NAMALWA (cell line): ENCODE data around the gene APOB.

Source experiments
- DNase-seq: peaks from one replicate; pipeline ENCODE4 v3.0.0-alpha.2; 2015; ENCODE audit warnings: low spot score

Gene APOB

GRCh38 chr2:21005111-21005699 lies 38.7 kb downstream of the APOB start:
- no peak for DNase-seq

DNA sequence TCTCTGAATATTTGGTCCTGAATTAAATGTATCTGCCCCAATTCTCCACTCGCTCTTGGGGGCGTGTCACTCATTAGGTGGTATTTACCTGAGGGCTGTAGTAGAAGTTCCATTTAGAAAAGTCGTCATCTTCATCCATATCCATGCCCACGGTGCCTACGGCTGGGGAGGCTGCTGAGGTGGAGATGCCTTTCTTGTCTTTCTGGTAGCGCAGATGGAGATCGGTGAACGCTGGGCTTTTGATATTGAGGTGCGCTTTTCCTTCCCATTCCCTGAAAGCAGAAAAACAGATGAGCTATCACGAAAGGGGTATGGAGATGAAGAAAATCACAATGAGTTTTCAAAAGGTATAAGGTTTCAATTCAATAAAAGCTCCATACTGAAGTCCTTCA lies 39.7 kb downstream of the APOB start:
- no peak for DNase-seq

DNA sequence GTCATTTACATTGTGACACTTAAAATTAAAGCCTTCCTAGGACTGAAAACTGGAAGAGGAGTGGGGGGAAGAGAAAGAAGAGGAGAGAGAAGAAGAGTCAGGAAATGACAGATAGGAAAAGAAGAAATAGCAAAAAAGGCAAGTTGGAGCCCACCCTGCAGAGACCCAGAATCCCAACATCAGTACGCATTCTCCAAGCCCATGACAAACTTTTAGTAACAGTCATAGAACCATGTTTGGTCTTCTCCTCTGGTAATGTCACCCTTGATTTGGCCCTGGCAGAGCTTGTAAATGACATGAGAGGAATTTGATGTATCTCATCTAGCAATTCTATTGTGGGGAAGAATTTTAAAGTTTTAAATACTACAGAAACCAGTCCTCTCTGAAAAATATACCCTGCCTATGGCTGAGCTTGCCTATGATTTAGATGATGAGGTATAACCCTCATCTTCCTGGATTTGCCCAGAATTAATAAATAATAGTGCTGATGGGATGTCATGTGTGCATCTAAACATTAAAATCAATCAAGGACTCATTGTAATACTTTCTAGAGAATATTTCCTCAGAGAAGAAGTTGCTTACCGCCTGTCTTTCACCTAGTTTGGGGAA lies 40.2 kb downstream of the APOB start:
- DNase-seq: no peak

DNA sequence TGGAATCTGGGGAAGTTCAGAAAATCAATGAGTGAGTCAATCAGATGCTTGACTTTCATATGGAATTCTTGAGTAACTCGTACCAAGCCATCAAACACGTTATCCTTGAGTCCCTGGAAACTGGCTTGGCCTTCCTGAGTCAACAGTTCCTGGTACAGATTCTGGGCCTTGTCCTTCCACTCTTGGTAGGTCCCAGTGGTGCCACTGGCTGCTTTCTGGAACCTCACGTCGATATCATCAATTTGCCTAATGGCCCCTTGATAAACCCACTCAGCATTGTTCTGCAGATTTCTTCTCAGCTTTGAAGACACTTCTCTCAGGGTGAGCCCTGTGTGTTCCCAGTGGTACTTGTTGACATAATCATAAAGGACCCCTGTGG lies 41.1 kb downstream of the APOB start:
- DNase-seq: no peak

DNA sequence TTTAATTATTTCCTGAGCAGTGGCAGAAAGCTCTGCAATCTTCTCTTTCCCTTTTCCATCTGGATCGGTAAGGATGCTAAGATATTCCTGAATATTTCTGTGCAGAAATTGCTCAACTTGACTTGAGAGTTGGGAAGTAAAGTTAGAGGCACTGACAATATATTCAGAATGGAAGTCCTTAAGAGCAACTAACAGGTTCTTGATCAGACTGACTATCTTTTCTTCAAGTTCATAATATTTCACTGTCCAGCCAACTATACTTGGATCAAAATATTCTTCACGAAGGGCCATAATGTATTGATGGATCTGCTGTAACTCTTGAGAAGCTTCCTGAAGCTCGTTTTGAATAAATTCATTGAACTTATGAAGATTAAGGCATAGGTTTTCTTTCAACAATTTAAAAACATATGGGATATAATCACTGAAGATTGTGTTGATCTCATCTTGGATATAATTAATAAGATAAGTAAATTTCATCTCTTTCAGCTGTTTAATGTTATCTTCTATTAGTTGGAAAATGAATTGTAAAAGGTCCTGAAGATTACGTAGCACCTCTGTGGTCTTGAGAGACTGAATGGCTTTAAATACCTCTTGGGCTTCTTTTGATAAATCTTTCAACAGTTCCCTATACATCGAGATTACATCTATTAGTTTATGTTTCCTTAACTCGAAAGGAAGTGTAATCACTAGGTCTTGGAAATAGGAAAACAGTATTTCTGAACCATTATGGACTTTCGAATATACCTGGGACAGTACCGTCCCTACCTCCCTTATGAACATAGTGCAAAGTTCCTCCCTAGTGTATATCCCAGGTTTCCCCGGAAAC lies 41.7 kb downstream of the APOB start:
- no peak for DNase-seq

DNA sequence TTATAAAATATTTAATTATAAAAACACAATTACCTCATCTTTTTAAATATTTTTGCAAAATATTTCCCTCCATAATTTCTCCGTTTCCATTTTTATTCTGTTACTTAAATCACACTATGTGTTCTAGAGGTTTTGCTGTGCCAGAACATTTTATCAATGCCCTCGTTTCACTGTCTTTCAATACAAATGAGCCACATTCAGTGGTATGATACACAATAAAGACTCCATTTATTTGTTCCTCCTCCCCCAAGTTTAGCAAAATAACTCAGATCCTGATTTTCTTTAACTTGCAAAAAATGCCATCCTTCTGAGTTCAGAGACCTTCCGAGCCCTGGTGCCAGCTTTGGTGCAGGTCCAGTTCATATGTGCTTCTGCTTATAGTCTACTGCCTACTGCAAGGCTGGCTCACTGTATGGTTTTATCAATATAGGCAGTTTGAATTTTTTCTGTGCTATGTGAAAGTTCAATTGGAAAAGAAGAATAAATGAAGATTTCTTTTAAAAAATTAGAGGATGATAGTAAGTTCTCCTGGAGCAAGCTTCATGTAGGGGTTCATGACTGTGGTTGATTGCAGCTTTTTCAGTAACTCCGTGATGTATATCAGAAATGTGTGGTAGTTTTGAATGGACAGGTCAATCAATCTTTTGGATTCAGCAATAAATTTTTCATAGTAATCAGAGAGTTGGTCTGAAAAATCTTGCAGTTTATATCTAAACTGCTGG lies 42.5 kb downstream of the APOB start:
- DNase-seq: no peak

DNA sequence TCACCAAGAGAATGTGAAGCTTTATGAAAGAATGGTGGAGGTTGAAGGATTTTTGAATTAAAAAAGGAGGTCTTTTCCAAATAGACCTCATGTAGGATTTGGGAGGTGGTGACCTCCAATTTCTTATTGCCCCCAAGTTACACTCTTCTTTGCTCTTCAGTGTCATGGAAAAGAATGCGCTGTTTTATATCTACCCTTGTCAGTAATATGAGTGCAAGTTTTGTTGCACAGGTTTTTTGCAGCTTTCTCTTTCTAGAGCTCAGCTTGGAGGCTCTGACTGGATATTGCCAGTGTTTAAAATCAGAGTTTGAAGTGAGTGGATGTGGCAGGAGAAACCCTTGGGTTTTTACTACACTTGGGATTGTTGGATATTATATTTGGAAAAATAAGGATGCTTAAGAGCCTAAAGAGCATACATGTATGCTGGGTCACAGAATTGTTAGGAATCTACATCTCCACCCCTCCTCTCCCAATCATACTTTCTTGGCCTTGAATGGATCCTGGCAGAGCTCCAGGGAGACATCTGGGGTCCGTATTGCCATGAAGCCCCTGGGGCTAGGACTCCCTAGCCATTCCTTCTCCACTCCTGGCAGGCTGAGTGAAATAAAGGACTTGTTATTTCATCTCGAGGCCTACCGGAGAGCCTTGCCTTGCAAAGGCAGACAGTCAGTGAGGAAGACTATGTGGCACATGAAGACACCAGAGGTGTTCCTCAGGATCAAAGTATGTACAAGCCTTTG lies 43.8 kb downstream of the APOB start:
- no peak for DNase-seq

- DNase-seq: no peak
These were observed 44.6 kb downstream of the APOB start for GRCh38 chr2:20998972-20999905.

DNA sequence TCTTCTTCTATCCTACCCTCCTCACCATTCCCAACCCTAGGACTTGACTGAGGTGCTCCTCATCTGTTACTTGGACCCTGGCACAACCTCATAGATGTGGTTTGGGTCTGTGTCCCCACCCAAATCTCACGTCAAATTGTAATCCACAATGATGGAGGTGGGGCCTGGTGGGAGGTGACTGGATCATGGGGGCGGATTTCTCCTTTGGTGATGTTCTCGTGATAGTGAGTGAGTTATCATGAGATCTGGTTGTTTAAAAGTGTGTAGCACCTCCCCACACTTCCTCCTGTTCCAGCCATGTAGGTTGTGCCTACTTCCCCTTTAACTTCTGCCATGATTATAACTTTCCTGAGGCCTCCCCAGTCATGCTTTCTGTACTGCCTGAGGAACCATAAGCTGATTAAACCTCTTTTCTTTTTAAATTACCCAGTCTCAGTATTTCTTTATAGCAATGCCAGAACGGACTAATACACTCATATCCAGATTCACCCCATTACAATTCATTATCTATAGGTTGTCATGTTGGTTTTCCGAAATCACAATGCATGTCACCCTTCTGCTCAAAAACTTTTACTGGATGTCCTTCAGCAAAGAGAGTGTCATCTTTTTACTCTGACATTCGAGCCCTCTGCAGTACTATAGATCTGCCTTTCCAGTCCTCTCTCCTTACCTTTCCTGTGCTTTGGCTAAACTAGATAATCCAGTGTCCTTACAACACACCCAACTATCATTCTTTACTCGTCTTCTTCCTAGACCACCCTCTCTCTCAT lies 45.7 kb downstream of the APOB start:
- DNase-seq: no peak

GRCh38 chr2:20994130-20994529 lies 49.7 kb downstream of the APOB start:
- no peak for DNase-seq

DNA sequence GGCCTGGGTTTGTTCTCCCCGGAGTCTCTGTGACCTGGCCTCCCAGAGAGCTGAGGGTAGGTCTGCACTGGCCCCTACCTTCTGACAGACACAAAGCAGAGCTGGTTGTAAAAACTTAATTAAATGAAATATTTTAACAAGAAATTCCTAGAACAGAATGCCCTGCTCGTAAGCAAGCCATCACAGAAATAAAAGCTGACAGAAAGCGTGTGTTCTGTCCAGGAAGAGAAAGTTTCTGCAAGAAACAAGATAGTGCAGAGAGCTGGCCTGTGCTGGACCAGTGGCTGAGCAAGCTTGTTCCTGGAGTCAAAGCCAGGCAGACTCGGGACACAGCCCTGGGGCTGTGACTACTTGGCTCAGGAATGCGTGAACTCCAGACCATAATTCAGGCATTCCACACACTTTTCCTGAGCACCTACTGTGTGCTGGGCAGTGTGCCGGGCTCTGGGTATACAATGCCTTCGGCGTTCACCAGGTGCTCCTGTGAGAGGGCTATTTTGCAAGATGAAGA lies 51.6 kb downstream of the APOB start:
- no peak for DNase-seq

- no peak for DNase-seq
These were observed 53.1 kb downstream of the APOB start for GRCh38 chr2:20990442-20991430.

GRCh38 chr2:20989404-20989803 lies 54.5 kb downstream of the APOB start:
- DNase-seq: no peak

DNA sequence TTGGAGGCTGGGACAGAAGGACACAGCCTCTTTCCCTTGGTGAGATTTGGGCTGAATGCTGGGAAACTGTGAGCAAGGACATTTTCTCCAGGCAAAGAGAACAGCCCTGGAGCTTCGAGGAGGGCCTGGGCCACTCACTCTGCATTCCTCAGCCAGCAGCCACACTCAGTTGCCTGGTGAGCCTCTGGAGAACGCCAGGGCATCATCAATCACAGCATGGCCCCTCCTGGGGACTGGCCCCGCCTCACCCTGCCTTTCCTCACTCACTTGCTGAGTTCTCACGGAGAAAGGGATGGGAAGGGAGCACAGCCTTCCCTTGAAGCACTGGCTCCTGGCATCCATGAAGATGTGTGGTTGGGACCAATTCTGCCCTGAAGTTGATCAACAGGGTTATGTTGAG lies 55.0 kb downstream of the APOB start:
- no peak for DNase-seq

GRCh38 chr2:20986024-20986939 lies 57.6 kb downstream of the APOB start:
- no peak for DNase-seq

- DNase-seq: no peak
These were observed 58.8 kb downstream of the APOB start for GRCh38 chr2:20985062-20985461.

DNA sequence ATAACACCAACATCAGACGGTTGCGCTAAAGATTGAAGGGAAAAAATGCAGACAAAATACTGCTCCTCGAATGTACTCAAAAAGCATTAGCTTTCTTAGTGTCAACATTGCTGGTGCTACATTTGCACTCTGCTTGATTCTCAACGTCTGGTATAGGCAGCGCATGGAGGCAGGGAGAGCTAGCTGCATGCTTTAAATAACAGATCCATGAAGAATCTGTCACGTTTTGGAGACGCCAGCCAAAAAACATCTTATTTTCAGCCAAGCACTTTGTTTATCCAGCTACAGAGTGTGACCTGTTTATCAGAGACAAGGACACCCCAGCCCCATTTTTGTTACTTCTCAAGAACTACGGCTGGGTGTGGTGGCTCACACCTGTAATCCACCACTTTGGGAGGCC lies 59.5 kb downstream of the APOB start:
- no peak for DNase-seq

DNA sequence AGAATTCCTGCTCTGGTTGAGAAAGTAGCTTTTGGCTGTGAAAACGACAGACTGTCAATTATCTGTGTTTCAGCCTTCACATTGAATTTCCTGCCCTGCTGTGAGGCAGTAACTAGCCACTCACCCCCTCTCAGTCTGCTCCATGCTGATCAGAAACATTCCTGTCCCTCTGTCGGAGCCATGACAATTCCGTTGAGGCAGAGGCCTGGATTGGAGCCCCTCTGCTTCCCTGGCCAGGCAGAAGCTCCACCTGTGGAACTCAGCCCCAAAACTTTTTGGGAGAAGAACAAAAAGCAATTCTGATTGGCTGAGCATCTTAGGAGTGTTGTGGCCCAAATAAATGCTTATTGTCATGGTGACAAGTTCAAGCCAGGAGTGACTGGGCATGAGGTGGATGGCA lies 60.0 kb downstream of the APOB start:
- no peak for DNase-seq
